HG03025 (cell line): Measurements from ENCODE around the gene COL28A1.
"Not testable (repeated sequence)": the region's sequence is repeated elsewhere in the genome, so short reads cannot be mapped to it uniquely, and the experiment has no call there.

Source experiments
- ATAC-seq: cut with Tn5 transposase; IDR thresholded peaks from one replicate; pipeline ENCODE4 v1.9.1; 2021; ENCODE audit warnings: mild to moderate bottlenecking, moderate library complexity; ENCODE audit not compliant: unreplicated experiment, low FRiP score

The COL28A1 gene

DNA sequence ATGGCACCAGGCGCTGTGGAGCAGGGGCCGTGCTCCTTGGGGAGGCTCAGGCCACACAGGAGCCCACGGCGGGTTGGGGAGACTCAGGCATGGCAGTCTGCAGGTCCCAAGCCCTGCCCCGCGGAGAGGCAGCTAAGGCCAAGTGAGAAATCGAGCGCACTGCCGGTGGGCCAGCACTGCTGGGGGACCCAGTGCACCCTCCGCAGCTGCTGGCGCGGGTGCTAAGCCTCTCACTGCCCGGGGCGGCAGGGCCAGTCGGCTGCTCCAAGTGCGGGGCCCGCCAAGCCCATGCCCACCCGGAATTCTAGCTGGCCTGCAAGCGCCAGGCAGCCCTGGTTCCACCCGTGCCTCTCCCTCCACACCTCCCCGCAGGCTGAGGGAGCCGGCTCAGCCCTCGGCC is 57.1 kb downstream of the COL28A1 start:
- no peak for ATAC-seq

DNA sequence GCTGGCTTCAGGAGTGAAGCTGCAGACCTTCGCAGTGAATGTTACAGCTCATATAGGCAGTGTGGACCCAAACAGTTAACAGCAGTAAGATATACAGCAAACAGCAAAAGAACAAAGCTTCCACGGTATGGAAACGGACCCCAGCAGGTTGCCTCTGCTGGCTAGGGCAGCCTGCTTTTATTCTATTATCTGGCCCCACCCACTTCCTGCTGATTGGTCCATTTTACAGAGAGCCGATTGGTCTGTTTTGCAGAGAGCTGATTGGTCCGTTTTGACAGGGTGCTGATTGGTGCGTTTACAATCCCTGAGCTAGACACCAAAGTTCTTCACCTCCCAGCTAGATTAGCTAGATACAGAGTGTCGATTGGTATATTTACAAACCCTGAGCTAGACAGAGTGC is 58.0 kb downstream of the COL28A1 start:
- not testable (repeated sequence) for ATAC-seq

DNA sequence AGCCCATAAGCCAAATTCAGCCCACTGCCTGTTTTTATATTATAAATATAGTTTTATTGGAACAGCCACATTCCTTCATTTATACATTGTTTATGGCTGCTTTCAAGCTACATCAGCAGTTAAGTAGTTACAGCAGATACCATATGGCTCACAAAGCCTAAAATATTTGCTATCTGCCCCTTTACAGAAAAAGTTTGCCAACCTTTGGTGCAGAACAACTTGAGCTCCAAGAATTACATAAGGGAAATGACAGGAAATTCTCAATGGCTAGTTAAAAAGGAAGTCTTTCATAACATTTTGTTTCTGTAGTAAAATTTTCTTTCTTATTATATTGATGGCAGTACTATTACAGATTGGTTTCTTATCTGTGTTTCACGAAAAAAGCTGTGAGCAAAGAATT is 59.3 kb downstream of the COL28A1 start:
- no peak for ATAC-seq

DNA sequence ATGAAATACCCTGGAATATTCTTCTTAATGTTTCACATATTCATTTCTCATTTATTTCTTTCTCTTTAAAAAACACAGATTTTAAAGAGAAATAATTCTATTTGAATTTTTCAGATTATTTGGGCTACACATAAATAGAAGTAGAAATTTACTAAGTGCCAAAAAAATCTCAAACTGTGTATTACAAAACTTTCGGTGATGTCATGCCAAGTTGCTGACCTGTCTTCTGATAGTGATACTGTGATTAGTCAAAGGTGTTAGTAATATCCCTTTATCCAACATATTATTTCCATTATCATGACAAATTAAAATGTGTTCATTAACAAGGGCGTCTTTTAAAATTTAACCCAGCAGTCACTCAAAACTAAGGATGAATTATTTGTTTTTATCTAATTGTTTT is 60.1 kb downstream of the COL28A1 start:
- ATAC-seq = no peak

DNA sequence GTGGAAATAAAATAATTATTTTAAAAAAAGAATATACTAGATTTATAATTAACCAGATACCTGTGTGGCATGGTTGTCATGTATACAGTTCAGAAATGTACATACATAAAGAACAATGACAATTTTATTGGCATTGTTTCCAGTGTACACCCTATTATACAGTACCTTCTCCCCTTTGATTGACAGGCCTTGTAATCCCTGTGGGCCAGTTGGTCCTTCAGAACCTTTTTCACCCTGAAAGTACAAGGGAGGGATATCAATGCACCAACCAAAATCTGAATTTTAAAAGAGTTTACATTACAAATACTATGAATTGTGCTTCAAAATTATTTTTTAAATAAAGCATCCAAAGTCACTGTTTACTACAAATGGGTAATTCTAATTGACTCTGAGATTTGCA is 61.2 kb downstream of the COL28A1 start:
- ATAC-seq = no peak

DNA sequence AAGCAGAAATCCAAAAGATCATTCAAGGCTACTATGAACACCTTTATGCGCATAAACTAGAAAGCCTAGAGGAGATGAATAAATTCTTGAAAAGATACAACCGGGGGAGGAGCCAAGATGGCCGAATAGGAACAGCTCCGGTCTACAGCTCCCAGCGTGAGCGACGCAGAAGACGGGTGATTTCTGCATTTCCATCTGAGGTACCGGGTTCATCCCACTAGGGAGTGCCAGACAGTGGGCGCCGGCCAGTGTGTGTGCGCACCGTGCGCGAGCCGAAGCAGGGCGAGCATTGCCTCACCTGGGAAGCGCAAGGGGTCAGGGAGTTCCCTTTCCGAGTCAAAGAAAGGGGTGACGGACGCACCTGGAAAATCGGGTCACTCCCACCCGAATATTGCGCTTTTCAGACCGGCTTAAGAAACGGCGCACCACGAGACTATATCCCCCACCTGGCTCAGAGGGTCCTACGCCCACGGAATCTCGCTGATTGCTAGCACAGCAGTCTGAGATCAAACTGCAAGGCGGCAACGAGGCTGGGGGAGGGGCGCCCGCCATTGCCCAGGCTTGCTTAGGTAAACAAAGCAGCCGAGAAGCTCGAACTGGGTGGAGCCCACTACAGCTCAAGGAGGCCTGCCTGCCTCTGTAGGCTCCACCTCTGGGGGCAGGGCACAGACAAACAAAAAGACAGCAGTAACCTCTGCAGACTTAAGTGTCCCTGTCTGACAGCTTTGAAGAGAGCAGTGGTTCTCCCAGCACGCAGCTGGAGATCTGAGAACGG is 70.5 kb downstream of the COL28A1 start:
- not testable (repeated sequence) for ATAC-seq

DNA sequence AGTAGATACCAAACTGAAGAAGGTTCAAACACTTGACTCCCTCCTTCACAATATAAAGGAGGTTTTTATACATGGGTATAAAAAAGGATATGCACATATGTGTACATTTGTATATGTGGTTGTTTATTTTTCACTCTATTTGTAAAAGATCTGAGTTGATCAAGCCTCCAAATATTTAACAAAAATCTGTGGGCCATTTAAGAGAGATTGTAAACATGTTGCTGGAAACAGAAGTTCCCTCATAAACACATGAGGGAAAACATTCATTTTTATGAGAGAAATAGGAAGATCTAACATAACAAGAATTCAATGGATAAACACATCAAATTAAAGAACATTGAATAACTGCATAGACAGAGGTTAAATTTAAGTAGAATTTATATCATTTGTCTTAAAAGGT is 81.7 kb downstream of the COL28A1 start:
- no peak for ATAC-seq

DNA sequence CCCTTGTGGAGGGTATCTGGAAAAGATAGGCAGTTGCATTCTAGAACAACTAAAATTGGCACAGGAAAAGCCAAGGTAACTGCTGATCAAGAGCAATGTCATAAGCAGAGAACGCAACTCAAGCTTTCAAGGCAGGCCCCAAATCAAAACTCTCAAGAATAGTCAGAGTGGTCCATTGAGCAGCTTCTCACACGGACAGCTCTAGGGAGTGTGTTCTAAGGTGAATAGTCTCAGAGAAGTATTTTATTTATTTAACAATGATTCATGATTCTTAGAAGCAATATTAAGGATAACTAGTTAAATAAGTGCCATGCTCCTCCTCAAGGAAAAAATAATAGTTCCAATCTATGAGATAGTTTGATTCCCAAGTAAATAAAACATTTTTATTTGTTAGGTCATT is 83.0 kb downstream of the COL28A1 start:
- no peak for ATAC-seq

DNA sequence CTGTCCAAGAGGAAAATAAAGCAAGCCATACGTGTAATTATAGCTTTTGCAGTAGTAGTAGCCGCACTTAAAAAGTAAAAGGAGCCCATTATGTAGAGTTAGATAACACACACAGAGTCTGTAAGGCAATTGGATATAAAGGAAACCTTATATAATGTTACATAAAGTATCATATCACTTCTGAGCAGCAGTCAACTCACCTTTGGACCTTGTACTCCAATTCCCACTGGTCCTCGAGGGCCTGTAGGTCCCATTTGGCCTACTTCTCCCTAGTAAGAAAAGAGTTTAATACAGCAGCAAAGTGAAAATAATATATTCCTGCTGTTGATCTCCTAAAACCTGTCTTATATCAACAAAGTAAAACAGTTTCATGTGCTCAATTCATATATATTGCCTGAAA is 83.6 kb downstream of the COL28A1 start:
- no peak for ATAC-seq

DNA sequence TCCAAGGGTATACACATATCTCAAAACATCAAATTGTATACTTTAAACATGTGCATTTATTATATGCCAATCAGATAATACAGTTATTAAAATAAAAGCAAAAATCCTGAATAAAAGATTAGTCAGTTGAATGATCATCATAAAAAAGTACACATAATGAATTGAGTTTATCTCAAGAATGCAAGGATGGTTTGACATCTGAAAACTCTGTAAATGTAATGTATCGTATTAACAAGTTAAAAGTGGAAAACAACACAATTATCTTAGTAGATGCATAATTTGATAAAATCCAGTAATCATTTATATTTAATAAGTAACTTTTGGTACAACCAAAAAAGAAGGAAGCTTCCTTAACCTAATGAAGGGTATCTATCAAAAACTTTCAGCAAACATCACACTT is 86.6 kb downstream of the COL28A1 start:
- ATAC-seq = no peak

DNA sequence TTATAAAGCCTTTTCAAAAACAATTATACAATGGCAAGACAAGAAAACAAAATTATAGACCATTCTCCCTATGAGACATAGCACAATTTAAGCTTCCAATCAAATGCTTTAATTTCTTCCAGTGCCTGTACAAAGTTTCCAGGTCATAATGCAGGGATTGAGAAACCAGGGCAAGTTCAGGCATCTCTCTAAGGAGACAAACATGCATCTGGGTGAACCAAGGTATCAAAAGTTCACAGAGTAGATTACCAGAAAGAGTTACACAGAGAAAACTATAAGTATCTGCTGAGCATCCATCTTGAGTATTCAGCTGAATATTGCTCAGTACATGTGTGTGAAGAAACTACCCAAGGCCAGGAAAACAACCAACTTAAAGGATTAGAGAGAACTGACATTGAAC is 89.1 kb downstream of the COL28A1 start:
- no peak for ATAC-seq

DNA sequence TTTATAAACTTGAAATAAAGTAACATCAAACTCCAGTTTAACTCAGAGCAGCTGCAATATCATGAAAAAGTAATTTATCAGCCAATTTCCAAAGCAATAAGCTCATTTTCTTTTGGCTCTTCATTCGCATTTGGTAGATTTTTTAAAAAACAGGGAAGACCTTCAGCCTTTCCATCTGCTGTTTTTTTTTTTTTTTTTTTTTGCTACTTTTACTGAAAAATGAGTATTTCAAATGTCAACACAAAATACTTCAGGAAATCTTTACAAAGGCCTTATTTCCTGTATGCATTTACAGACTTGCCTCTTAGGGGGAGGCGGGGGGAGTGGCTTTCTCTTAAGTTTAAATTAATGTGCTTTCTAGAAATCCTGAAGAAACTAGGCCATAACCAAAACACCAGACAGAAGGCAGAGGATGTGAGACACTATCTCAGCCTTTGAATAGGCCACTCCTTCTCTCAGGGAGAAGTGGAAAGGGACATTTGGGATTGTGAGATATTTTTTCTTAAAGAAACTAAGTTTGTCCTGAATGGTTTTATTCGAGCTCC is 91.8 kb downstream of the COL28A1 start:
- no peak for ATAC-seq

DNA sequence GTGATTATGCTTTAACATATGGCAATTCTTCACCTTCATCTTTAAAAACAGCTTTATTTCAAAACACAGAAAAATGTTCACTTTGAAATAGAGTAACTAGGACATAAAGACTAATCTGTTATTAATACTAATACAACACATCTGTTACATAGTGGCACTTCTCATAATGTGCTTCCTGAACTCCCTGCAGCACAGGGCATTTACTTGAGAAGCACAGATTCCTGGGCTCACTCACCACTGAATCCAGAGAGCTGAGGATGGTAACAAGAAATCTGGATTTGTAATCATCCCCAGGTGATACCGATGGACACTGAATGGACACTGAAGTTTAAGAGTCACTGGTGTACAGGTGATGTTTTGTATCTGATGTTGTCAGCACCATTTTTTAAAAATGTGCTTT is 96.1 kb downstream of the COL28A1 start:
- ATAC-seq = no peak

DNA sequence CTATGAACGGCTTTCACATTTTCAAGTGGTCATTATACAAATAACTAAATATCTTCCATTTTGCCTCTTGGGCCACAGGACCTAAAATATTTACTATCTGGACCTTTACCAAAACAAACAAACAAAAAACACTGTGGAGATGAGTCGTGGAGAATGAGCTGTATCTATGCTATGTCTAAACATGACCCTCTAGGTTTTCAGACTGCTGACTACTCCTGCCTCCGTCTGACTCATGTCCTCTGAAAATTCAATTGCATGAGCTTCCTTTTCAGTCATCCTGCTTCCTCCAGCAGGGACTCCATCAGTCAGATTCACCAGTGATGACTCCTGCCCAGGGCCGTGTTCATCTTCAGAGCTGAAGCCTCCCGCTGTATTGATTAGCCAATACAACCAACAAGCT is 96.8 kb downstream of the COL28A1 start:
- no peak for ATAC-seq

DNA sequence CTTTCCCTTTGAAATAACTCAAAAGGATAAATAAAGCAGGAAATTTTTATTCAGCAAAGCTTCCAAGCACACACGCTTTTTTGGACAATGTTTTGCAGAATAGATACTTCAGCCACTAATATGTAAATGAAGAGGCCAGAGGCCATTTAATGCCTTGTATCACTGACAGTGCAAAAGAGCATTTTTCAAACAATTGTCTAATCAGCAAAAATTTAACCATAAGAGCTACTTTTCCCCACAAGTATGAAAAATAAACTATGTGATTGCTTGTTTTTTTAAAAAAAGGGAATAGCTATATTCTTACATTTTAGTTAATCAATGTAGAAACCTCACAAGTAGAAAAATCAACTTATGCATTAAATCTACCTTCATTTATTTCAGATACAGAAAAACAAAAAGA is 99.7 kb downstream of the COL28A1 start:
- ATAC-seq = no peak

DNA sequence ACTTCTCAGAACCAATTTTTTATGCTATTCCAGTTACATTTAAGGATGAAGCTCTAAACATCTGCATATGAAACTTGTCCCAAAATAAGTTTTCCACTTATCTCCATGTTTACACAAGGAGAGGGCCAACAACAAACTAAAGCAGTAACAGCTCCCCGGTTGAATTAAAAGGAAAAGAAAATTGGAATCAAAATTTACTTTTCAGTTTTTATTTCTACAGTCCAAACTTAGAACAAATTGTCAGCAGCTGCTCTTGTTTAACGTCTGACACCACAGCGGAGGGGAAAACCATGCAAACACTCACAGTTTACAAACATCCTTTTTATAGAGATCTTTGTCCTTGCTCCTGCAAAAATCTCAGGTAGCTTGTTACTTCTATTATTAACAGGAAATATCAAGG is 101.3 kb downstream of the COL28A1 start:
- ATAC-seq = no peak

DNA sequence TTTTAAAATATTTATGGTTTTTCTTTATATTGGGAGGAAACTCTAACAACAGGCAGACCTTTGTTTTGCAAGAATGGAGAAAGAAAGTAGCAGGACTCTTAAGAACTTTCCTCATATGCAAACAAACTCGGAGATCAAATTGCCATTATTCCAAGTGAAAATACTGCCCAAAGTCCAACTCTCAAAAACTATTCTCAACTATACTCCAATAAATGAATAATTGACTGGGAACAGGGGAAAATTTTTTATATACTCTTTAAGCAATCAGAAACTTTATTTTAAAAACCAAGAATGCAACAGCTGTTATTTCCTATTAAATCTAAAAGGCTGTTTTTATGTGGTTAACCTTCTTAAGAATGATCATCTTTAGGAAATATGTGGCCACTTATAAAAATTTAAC is 101.9 kb downstream of the COL28A1 start:
- ATAC-seq = no peak

DNA sequence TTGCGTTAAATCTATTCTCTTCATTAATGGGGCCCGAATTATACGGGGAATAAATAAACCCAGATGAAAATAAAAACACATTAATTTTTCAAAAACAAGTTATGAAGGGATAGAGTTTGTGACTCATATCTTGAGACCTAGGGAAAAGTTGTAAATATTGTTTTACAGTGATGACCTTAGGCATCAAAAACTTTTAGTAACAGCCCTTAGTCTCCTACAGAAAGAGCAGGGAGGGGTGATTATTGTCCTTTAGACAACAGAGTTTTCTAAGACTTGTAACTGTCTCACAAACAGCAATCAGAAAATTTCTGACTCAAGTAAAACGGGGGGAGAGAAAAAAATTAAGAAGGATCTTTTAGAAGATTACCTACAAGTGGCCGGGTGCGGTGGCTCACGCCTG is 102.7 kb downstream of the COL28A1 start:
- no peak for ATAC-seq

DNA sequence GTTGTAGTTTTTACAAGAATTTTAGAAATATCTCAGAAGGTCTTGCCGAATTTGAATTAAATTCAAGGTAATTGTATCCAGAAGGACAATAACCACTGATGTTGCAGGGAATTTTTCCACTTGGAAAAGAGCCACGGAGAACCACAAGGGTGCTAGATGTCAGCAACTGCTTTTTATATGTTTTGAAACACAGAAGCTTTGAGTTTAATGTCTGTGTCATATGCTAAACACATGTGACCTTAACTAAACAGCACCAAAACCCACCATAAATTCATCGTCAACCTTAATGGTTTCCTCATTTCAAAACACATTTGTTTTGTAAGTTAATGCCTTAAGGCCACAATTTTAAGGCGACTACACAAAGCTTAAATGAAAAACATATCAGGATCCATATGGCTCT is 106.9 kb downstream of the COL28A1 start:
- no peak for ATAC-seq

DNA sequence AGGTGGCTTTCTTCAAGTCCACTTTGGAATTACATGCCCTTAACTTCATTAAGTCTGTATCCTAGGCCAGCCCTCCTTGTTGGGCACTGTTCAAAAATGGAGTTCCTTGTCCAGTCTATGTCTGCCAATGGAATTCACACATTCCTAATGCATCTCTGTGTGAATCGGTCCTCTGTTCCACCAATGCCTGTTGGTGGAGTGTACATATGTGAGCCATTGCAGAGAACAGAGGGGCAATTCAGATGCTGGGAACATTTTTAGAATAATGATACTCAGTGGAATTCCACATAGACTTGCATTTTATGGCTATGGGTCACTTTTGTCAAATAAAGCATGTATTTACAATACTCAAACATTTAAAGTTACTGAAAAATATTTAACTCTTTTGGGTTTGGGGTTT is 108.3 kb downstream of the COL28A1 start:
- ATAC-seq = no peak

DNA sequence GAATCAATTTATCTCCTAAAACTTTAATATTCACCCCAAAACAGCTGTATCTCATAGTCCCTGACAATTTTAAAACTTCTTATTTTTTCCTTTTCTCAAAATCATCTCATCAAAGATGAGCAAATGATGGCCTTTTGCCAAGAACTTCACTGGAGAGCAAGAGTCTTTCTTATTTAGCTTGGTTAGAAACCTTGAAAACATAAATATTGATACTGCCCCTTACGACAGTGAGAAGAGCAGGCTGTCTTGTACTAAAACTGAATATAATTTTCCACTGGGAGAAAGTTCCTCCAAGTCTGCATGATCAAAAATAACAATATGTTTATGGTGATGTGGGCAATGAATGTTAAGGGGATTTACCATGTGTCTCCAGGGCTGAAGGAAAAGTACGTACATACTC is 109.0 kb downstream of the COL28A1 start:
- ATAC-seq = no peak

DNA sequence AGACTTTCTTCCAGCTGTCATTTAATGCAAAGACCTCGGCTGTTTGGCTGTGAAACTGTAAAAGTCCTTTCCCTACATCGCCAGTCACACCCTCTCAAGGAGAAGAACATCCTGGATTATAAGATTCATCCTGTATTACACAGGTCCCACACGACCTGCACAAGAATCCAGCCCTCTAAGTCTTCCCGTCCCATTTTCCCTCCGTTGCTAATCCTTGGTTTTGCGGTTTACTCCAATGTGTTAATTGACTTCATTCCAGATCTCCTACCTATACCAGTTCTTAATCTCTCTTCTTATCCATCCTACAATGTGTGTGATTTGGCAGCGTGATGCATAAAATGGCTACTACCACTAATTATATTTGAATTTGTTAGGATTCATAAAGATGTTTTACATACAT is 110.4 kb downstream of the COL28A1 start:
- ATAC-seq = no peak
